ENCODE results near the gene PRKAG2.
"Not testable (repeated sequence)": the region's sequence is repeated elsewhere in the genome, so short reads cannot be mapped to it uniquely, and the experiment has no call there.

The PRKAG2 gene

GRCh38 chr7:151832656-151833055, 44.3 kb downstream of the PRKAG2 start:
- DNase-seq: no peak

- no peak for DNase-seq
Observed at GRCh38 chr7:151832138-151832537, 44.8 kb downstream of the PRKAG2 start.

GRCh38 chr7:151831606-151832005, 45.3 kb downstream of the PRKAG2 start:
- no peak for DNase-seq

GRCh38 chr7:151830121-151830830, 46.6 kb downstream of the PRKAG2 start:
- no peak for DNase-seq

- DNase-seq: no peak
Observed at GRCh38 chr7:151829707-151830106, 47.2 kb downstream of the PRKAG2 start.

- DNase-seq: peak; percentile 78
Observed at GRCh38 chr7:151827620-151828019, 49.3 kb downstream of the PRKAG2 start.

- not testable (repeated sequence) for DNase-seq
Observed at GRCh38 chr7:151826316-151826715, 50.6 kb downstream of the PRKAG2 start.

- DNase-seq: peak; percentile 85
Observed at GRCh38 chr7:151825721-151826120, 51.2 kb downstream of the PRKAG2 start.

- no peak for DNase-seq
Observed at GRCh38 chr7:151824373-151824933, 52.5 kb downstream of the PRKAG2 start.

- DNase-seq: peak; percentile 23
Observed at GRCh38 chr7:151823566-151824372, 53.1 kb downstream of the PRKAG2 start.

- no peak for DNase-seq
Observed at GRCh38 chr7:151822541-151823181, 54.3 kb downstream of the PRKAG2 start.

GRCh38 chr7:151821806-151822540, 54.9 kb downstream of the PRKAG2 start:
- DNase-seq: no peak

GRCh38 chr7:151821226-151821625, 55.7 kb downstream of the PRKAG2 start:
- no peak for DNase-seq

GRCh38 chr7:151820491-151821105, 56.3 kb downstream of the PRKAG2 start:
- no peak for DNase-seq

- no peak for DNase-seq
Observed at GRCh38 chr7:151819866-151820265, 57.0 kb downstream of the PRKAG2 start.

- peak; percentile 85 for DNase-seq
Observed at GRCh38 chr7:151818674-151819519, 58.0 kb downstream of the PRKAG2 start.

GRCh38 chr7:151817981-151818673, 58.8 kb downstream of the PRKAG2 start:
- no peak for DNase-seq

- no peak for DNase-seq
Observed at GRCh38 chr7:151817315-151817690, 59.6 kb downstream of the PRKAG2 start.

GRCh38 chr7:151816562-151817314, 60.2 kb downstream of the PRKAG2 start:
- no peak for DNase-seq

- no peak for DNase-seq
Observed at GRCh38 chr7:151815419-151815818, 61.5 kb downstream of the PRKAG2 start.

All from NCI-H69 (cell line).